ENCODE data around the gene GPC5.
"Not testable (repeated sequence)": the region's sequence is repeated elsewhere in the genome, so short reads cannot be mapped to it uniquely, and the experiment has no call there.

The GPC5 gene

GRCh38 chr13:92224825-92225224 is 826.4 kb downstream of the GPC5 start:
- no peak for DNase-seq (ENCODE audit: extremely low read depth in 1 of 2, low read depth in 1 of 2)

GRCh38 chr13:92225861-92226260 is 827.4 kb downstream of the GPC5 start:
- DNase-seq (ENCODE audit: extremely low read depth in 1 of 2, low read depth in 1 of 2), result no peak

- no peak for DNase-seq (ENCODE audit: extremely low read depth in 1 of 2, low read depth in 1 of 2)
These were observed 834.5 kb downstream of the GPC5 start for GRCh38 chr13:92232871-92233270.

GRCh38 chr13:92251671-92252210 is 853.3 kb downstream of the GPC5 start:
- no peak for DNase-seq (ENCODE audit: extremely low read depth in 1 of 2, low read depth in 1 of 2)

- no peak for DNase-seq (ENCODE audit: extremely low read depth in 1 of 2, low read depth in 1 of 2)
These were observed 857.1 kb downstream of the GPC5 start for GRCh38 chr13:92255526-92255925.

GRCh38 chr13:92256211-92256610 is 857.8 kb downstream of the GPC5 start:
- no peak for DNase-seq (ENCODE audit: extremely low read depth in 1 of 2, low read depth in 1 of 2)

GRCh38 chr13:92259046-92259445 is 860.6 kb downstream of the GPC5 start:
- DNase-seq (ENCODE audit: extremely low read depth in 1 of 2, low read depth in 1 of 2), result no peak

GRCh38 chr13:92259523-92259922 is 861.1 kb downstream of the GPC5 start:
- no peak for DNase-seq (ENCODE audit: extremely low read depth in 1 of 2, low read depth in 1 of 2)

GRCh38 chr13:92260363-92260762 is 861.9 kb downstream of the GPC5 start:
- no peak for DNase-seq (ENCODE audit: extremely low read depth in 1 of 2, low read depth in 1 of 2)

GRCh38 chr13:92262100-92262788 is 863.8 kb downstream of the GPC5 start:
- DNase-seq (ENCODE audit: extremely low read depth in 1 of 2, low read depth in 1 of 2), result no peak

- DNase-seq (ENCODE audit: extremely low read depth in 1 of 2, low read depth in 1 of 2), result no peak
These were observed 867.0 kb downstream of the GPC5 start for GRCh38 chr13:92265408-92265807.

- DNase-seq (ENCODE audit: extremely low read depth in 1 of 2, low read depth in 1 of 2), result no peak
These were observed 872.6 kb downstream of the GPC5 start for GRCh38 chr13:92270990-92271389.

- no peak for DNase-seq (ENCODE audit: extremely low read depth in 1 of 2, low read depth in 1 of 2)
These were observed 873.8 kb downstream of the GPC5 start for GRCh38 chr13:92272177-92272576.

GRCh38 chr13:92280986-92281385 is 882.6 kb downstream of the GPC5 start:
- DNase-seq (ENCODE audit: extremely low read depth in 1 of 2, low read depth in 1 of 2), result not testable (repeated sequence)

GRCh38 chr13:92290718-92291307 is 892.4 kb downstream of the GPC5 start:
- DNase-seq (ENCODE audit: extremely low read depth in 1 of 2, low read depth in 1 of 2), result not testable (repeated sequence)

GRCh38 chr13:92294533-92294932 is 896.1 kb downstream of the GPC5 start:
- not testable (repeated sequence) for DNase-seq (ENCODE audit: extremely low read depth in 1 of 2, low read depth in 1 of 2)

GRCh38 chr13:92296154-92296671 is 897.8 kb downstream of the GPC5 start:
- not testable (repeated sequence) for DNase-seq (ENCODE audit: extremely low read depth in 1 of 2, low read depth in 1 of 2)

- no peak for DNase-seq (ENCODE audit: extremely low read depth in 1 of 2, low read depth in 1 of 2)
These were observed 899.8 kb downstream of the GPC5 start for GRCh38 chr13:92297971-92298942.

GRCh38 chr13:92300651-92301050 is 902.2 kb downstream of the GPC5 start:
- no peak for DNase-seq (ENCODE audit: extremely low read depth in 1 of 2, low read depth in 1 of 2)

GRCh38 chr13:92303428-92303827 is 905.0 kb downstream of the GPC5 start:
- no peak for DNase-seq (ENCODE audit: extremely low read depth in 1 of 2, low read depth in 1 of 2)

GRCh38 chr13:92307752-92308151 is 909.3 kb downstream of the GPC5 start:
- DNase-seq (ENCODE audit: extremely low read depth in 1 of 2, low read depth in 1 of 2), result no peak
